Panc1 (cell line): ENCODE data around the gene FOXG1.

Source experiments
- POLR2AphosphoS5 ChIP-seq: IDR thresholded peaks from 2 replicates; pipeline ENCODE4 v1.6.1; 2012; ENCODE audit warnings: mild to moderate bottlenecking, low read depth, low read length, moderate library complexity
- SIN3A ChIP-seq: IDR thresholded peaks from 2 replicates; pipeline ENCODE4 v1.6.1; 2012; ENCODE audit warnings: low read depth, mild to moderate bottlenecking, low read length, moderate library complexity, borderline replicate concordance; ENCODE audit not compliant: insufficient read depth
- TCF7L2 ChIP-seq: IDR thresholded peaks from 2 replicates; pipeline ENCODE4 v1.6.1; 2011; ENCODE audit warnings: mild to moderate bottlenecking, low read depth, low read length, inconsistent platforms
- TF ChIP-seq, protein P1 (sequence below): fragments of 450-650 bp; IDR thresholded peaks from 2 replicates; pipeline ENCODE4 v1.5.1; 2017; ENCODE audit warnings: mild to moderate bottlenecking
- TF ChIP-seq, protein P2 (sequence below), 2 experiments: IDR thresholded peaks; 2 replicates each; pipeline ENCODE4 v1.6.1; 2011 to 2012; ENCODE audit warnings: low read depth in 2 of 2, control low read depth in 1 of 2, low read length in 1 of 2, mild to moderate bottlenecking in 1 of 2, moderate library complexity in 1 of 2; ENCODE audit not compliant: insufficient read depth in 1 of 2

DNA sequence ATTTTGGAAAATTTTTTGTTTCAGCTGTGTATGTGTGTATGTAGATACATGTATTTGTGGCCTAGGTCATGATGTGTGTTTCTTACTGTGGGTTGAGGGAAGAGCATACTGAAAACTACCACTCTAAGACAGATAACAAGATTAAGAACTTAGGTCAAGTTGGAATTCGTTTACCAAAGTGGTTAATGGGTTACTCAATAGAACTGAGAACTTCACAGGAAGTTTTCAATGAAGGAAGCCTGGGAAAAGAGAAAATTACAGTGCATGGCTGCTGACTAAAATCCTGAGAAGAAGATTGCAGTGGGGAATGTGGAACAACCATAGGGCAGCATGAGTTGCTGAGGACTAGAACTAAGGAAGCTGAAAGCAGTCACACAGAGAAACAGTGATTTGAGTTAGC lies 21.4 kb upstream of the FOXG1 start:
- no peak for TF ChIP-seq POLR2AphosphoS5
- TF ChIP-seq, protein P1, sequence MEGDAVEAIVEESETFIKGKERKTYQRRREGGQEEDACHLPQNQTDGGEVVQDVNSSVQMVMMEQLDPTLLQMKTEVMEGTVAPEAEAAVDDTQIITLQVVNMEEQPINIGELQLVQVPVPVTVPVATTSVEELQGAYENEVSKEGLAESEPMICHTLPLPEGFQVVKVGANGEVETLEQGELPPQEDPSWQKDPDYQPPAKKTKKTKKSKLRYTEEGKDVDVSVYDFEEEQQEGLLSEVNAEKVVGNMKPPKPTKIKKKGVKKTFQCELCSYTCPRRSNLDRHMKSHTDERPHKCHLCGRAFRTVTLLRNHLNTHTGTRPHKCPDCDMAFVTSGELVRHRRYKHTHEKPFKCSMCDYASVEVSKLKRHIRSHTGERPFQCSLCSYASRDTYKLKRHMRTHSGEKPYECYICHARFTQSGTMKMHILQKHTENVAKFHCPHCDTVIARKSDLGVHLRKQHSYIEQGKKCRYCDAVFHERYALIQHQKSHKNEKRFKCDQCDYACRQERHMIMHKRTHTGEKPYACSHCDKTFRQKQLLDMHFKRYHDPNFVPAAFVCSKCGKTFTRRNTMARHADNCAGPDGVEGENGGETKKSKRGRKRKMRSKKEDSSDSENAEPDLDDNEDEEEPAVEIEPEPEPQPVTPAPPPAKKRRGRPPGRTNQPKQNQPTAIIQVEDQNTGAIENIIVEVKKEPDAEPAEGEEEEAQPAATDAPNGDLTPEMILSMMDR, result no peak
- TF ChIP-seq, protein P2, sequence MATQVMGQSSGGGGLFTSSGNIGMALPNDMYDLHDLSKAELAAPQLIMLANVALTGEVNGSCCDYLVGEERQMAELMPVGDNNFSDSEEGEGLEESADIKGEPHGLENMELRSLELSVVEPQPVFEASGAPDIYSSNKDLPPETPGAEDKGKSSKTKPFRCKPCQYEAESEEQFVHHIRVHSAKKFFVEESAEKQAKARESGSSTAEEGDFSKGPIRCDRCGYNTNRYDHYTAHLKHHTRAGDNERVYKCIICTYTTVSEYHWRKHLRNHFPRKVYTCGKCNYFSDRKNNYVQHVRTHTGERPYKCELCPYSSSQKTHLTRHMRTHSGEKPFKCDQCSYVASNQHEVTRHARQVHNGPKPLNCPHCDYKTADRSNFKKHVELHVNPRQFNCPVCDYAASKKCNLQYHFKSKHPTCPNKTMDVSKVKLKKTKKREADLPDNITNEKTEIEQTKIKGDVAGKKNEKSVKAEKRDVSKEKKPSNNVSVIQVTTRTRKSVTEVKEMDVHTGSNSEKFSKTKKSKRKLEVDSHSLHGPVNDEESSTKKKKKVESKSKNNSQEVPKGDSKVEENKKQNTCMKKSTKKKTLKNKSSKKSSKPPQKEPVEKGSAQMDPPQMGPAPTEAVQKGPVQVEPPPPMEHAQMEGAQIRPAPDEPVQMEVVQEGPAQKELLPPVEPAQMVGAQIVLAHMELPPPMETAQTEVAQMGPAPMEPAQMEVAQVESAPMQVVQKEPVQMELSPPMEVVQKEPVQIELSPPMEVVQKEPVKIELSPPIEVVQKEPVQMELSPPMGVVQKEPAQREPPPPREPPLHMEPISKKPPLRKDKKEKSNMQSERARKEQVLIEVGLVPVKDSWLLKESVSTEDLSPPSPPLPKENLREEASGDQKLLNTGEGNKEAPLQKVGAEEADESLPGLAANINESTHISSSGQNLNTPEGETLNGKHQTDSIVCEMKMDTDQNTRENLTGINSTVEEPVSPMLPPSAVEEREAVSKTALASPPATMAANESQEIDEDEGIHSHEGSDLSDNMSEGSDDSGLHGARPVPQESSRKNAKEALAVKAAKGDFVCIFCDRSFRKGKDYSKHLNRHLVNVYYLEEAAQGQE (IDR thresholded peaks at IDR 0.05; ENCODE audit: insufficient read depth in 1 of 2, low read depth in 2 of 2, low read length in 1 of 2), result no peak
- no peak for TF ChIP-seq SIN3A
- no peak for TF ChIP-seq TCF7L2
